Esophagus mucosa (tissue), 1 donor: ENCODE results near the gene CCDC192. TPM values are rescaled to one million over a fixed set of nuclear protein-coding genes. Genes with fewer than 3 reads are reported as not detected.
"Not testable (repeated sequence)": the region's sequence is repeated elsewhere in the genome, so short reads cannot be mapped to it uniquely, and the experiment has no call there.

Source experiments
- ATAC-seq: fragments of 200-7000 bp; cut with Tn5 transposase; one replicate; pipeline ENCODE4 v1.9.1; 2020
- total RNA-seq: library from RNA; stranded (reverse); gene quantifications from one replicate; pipeline ENCODE4 v1.2.4, GENCODE V29; 2023
- donor health status: DM: yes; HTN: yes; CAD: no.

Gene CCDC192
- total RNA-seq, 1 donor from 2014 or later = not detected

DNA sequence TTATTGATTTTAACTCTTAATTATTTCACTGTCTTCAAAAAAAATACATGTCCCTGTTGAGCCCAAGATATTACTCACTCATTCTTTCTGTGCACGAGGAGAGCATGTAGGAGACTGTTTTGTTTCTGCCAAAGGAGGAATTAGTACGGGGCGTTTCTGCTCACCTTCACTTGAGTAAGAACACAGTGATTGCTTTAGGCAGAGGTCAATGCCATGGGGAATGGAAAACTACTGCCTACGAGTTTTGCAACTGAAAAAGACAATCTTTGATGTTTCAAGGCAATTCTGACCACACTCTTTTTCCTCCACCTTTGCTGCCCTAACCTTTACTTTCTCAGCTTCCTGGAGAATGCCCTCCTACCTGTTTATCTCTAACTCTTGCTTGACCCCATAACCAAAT is 109.4 kb downstream of the CCDC192 start:
- ATAC-seq = peak; percentile 87

DNA sequence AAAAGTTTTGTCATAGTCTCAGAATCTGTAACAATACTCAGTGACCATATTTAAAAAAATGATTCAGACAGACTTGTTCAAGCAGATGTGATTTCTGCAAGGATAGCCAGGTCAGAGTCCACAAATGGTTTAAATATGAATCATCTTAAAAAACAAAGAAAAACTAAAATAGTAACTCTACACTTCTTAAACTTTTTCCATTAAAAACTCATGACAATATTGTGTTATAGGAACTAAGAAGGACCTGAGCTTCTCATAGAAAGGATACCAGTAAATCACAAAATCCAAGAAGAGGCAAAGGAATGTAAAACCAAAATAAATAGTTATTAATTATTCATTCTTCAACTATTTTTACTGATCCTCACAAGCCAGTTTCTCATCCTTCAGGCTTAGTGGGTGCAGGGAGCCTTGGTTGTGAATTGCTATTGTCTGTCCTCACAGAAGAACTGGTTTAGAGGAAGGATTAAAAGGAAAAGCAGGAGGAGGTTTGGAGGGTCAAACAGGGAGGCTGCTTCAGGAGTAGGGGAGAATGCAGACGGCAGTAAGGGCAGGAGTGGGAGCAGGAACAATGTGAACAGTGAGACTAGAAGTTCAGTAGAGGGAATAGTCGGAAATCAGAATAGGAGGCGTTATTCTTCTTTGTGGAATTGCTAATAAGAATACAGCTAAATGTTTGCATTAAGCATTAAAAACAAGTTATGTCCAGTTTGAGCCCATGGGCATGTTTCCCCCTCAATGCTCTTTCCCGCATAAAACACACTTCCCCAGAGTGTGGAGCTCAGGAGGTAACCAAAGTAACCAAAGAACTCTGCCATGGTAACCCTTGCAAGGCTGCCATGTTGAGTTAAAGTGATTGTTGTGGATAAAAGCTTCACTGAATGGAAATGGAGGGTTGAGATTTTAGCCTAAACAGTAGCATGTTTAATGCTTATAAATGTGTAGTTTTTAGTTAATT is 110.7 kb downstream of the CCDC192 start:
- peak; percentile 65 for ATAC-seq

DNA sequence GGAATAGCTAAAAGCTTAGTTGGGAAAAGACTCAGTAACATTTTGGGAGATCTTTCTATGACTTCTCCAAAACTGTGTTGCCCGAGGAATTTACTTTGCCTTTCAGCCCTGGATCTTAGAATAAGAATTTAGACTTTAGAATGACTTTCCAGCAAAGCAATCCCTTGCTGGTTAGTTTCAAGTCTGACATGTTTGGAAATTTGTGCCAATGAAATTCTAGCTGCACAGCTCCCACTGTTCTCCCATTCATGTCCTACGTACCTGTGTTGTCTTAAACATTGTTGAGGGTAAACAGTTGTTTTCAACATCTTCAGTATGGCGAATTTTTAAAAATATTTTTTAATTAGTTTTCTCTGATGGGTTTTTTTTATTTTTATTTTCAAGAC is 111.4 kb downstream of the CCDC192 start:
- ATAC-seq = no peak

DNA sequence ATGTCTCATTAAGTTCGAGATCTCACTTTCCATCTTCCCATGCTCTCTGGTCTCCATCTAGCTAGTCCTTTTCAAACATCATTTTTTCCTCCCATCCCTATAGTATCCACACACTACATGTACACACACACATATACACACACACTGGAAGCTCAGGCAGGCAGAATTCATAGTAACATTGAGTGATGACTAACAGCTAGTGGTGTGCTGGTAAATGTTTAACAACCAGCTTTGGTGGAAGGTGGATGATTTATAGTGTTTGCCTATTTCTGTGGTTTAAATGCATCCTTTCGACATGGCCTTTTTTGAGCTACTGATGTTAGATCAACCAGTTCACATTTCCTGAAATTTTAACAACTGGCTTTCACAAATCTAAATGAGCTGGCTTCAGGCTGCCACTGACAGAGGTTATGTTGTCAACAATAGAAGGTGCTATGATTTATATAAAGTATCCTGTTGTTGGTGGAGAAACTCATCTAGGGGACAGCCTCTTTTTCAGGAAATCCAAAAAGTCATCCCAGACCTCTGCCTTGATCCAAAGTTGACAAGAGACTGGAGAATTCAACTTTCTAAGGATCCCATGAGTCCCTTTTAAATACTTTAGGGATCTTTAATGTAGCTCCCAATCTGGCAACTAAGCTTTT is 117.8 kb downstream of the CCDC192 start:
- ATAC-seq = no peak

DNA sequence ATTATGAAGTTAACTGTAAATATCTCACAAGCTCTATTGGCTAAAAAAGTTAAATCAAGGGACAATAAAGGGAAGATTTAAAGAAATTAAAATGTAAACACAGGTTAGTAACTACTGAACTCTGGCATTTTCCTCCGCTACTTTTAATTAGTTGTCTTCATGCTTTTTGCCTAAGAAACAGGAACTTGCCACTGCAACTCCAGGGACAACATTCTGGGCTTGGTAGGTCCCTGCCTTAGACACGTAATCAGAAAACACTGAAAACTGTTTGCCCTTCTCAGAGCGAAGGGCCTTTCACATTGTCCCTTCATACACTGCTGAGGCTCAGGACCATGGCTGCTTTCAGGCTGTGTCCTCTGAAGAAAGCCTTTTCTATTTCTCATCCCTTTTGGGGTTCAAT is 118.7 kb downstream of the CCDC192 start:
- no peak for ATAC-seq

DNA sequence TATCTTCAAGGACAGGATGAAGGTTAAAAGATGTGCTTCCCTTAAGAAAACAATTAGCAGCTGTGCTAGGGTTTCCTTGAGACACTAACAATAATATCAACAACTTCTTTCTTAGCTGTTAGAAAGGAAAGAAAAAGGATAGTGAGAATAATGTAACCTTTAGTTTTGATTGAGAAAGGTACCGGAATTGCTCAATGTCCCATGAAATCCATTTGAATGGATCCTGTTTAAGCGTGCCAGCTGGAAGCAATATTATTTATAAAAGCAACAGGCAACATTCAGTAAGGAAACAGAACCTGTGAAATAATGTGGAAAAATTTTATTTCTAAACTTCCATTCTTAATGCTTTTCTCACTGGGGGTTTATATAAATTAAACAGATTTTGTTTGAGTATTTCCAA is 120.9 kb downstream of the CCDC192 start:
- no peak for ATAC-seq

DNA sequence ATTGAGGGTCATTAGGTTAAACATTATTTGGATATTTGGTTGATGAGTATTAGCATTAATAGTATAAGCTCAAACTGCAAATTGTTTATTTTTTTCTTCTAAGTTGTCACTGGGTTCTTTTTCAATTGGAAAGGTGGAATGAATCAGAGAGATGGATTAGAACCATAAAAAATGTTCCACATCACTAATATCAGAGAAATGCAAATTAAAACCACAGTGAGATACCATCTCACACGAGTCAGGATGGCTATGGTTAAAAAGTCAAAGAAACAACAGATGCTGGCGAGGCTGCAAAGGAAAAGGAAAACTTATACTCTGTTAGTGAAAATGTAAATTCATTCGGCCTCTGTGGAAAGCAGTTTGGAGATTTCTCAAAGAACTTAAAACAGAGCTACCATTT is 122.8 kb downstream of the CCDC192 start:
- no peak for ATAC-seq

DNA sequence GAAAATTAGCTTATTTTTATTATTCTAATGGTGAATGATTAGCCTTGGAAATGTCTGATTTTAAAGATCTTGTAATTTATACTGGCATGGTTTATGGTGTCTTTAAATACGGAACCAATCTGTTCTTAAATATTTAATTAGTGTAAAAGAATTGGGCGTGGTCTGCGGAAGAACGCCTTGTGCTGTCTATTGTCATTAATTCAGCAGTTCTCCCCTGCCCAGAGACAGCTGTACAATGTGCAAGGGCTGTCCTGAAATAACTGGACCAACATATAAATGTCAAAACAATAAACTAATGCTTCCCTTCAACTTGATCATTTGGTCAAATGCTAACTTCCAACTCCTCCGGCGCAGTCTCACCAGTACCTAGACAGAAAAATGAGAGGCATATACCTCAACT is 124.3 kb downstream of the CCDC192 start:
- ATAC-seq = no peak

DNA sequence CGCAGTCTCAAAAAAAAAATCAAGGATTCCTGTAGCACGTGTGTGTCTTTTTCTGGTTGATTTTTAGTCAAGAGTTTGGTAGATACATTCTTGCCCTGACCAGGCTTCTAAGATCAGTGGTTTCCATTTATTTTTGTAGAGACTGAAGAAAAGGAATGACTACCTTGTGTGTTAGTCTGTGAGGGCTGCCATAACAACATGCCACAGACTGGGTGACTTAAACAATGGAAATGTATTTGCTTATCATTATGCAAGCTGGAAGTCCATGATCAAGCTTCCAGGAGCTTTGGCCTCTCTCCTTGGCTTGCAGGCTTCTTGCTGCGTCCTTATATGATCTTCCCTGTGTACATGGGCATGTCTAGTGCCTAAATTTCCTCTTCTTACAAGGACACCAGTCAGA is 127.0 kb downstream of the CCDC192 start:
- ATAC-seq = no peak

DNA sequence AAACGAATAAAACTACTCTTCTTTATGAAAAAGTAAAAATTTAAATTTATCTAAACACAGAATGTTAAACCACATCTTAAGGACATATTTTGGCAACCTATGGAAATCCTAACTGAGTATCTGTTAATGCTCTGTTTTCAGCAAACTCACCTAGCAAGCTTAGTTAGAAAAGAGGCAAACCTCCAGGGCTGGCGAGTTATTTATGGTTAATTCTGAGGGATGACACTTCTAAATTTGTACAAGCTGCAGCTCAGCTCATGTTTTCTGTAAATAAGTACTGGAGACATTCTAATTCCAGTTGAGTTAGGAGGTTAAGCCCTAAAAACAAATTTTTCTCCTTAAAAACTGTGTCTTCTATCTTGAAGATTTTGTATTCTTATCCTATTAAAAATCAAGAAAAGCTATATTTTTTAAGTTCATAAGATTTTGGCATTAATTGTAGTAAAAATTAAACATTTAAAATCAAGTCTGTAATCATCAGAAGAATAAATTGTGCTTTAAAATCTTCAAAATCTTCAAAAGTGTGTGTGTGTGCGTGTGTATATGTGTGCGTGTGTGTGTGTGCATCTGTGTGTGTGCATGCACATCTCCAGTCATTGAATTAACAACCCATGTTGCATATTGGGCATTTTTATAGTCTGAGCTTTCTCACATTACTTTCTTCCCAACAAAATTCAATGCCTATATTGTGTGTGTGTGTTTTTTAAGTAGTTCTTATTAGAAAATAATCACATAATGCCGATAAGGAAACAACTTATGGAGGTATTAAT is 127.8 kb downstream of the CCDC192 start:
- no peak for ATAC-seq

DNA sequence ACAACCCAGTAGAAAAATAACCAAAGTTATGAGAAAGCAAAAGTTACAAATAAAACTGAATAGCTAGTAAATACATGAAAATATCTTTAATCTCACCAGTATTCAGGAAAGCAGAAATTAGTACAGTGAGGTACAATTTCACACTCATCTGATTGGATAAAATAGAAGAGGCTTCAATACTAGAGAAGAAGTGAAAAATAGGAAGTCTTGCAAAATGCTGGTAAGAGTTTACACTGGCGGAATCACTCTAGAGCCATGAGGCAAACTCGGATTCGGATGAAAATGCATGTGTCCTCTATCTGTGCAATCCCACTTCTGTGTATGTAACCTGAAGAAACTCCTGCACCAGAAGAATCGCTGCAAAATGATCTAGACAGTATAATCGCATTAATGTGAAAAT is 128.9 kb downstream of the CCDC192 start:
- no peak for ATAC-seq

DNA sequence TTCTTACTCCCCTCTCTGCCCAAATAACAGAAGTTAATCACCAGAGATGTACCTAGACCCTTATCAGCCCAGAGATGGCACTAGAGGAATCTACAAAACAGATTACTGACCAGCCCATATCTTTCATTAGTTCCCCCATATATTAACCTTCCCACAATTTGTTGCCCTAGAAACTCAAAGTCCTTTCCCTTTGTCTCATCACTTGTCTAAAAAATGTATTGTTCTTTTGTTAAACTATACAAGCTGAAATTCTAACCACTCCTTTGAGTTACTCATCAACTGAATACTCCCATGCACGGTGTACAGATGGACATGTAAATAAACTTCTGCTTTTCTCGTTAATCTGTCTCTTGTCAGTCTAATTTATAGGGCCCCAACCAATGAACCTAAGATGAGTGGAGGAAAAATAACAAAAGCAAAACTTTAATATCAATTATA is 130.9 kb downstream of the CCDC192 start:
- ATAC-seq = no peak

DNA sequence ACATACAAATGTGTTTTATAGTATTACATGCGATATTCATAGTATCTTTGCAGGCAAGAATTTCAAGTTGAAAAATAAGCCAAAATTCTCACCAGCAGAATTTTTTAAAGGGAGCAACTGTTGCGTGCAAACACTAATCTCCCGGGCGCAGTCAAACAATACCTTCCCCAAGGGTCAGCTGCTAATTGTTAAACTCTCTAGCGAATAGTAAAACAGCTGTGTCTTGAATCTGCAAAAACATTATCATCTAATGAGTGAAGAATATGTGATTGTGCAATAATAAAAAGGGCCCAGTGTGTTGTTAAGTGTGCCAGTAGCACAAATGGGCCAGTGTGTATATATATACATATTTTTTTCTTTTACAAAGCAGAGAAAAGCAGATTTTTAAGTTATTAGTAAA is 131.4 kb downstream of the CCDC192 start:
- no peak for ATAC-seq

- peak; percentile 52 for ATAC-seq
Observed at GRCh38 chr5:127838661-127839060, 135.5 kb downstream of the CCDC192 start.

DNA sequence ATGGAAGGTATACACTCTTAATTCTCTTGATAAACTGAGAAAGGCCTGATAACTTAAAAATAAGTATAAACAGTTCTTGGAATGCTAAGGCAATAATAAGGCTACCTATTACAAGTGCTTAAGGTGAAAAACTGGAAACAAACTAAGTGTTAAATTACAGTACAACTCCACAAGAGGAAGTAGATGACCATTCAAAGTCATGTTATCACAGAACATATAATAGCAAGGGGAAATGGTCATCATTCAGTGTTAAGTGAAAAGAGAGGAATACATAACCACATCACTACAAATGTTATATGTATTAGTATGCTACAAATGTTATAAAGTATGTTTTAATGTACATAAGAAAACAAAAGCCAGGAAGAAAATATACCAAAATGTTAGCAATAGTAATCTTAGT is 135.9 kb downstream of the CCDC192 start:
- no peak for ATAC-seq

DNA sequence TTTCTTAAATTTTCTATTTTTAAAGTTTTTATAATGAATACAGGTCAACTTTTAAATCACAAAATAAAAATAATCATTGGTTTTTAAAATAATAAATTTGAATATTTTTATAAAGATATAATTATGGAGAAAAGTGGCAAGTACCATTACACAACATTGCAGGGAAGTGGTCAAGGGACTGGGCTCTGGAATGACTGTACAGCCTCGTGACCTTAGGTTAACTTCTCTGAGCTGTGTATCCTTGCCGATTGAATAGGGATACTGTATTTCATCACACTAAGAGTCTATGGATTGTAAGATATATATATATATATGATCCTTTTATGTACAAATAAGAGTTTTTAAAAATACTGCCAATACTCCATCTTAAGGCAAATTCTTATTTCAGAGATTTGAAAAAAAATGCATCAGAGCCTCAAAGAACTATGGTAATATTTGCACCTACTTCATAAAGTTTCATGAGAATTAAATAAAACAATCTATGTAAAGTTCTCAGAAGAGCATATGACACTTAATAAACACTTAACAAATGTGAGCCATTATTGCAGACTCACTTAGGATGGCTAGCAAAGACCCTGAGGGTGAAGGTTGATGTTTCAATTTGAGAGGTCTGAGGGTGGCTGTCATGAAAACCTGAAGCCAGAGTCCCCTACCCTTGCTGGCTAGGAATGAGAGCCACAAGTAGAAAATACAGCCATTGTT is 136.5 kb downstream of the CCDC192 start:
- no peak for ATAC-seq

- ATAC-seq = no peak
Observed at GRCh38 chr5:127840198-127840524, 137.0 kb downstream of the CCDC192 start.

DNA sequence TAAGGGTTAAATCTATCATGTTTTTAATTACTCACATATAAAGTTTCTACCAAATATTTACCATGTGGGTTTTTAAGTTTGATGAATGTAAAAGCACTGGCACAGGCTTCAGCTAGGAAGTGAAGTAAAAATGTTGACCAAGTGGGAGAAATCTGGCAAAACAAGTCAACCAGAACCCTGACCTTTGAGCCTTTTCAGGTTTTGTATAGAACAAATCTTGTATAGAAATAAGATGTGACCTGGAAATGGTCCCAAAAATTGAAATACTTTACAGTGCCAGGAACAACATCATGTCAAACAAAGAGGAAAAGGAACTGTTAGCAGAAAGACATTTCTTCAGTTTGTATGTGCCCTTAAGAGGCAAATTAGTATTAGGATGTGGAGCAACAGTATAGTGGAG is 137.6 kb downstream of the CCDC192 start:
- no peak for ATAC-seq

GRCh38 chr5:127844581-127845021 is 141.4 kb downstream of the CCDC192 start:
- no peak for ATAC-seq

DNA sequence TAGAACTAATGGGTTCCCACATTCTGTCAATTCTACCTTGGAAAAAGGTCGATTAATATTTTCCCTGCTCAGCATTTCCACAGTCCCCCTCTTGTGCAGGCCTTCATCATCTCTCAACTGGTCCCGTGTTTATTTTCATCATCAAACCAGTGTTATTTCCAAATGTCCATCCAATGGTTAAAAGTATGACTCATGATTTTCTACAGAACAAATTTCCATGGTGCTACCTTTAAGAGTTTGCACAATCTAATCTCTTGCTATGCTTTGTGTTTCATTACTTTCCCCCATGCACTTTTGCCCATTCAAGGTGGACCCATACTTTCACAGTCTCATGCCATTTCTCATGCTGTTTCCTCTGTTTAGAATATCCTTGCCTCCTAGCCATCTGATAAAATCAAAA is 143.7 kb downstream of the CCDC192 start:
- ATAC-seq = no peak

GRCh38 chr5:127847641-127848040 is 144.4 kb downstream of the CCDC192 start:
- ATAC-seq = not testable (repeated sequence)

GRCh38 chr5:127848098-127848497 is 144.9 kb downstream of the CCDC192 start:
- ATAC-seq = no peak

- ATAC-seq = peak; percentile 64
Observed at GRCh38 chr5:127849408-127849807, 146.2 kb downstream of the CCDC192 start.
